ENCODE measurements around the gene ISCU.

DNA sequence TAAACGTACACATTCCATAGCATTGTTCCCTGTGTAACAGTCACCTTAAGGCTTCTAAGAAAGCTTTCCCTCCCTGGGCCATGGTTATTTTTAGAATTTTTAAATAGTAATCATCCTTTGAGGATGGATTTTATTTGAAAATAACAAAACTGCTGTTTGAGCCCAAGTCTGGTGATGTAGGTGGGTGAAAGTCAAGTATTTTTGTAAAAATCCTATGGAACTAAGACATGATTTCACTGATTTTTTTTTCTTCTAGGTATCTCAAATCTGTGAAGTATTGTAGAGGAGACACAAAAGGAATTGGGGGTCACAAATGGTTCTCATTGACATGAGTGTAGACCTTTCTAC lies 1.4 kb downstream of the ISCU start:
- TF ChIP-seq, protein P1, sequence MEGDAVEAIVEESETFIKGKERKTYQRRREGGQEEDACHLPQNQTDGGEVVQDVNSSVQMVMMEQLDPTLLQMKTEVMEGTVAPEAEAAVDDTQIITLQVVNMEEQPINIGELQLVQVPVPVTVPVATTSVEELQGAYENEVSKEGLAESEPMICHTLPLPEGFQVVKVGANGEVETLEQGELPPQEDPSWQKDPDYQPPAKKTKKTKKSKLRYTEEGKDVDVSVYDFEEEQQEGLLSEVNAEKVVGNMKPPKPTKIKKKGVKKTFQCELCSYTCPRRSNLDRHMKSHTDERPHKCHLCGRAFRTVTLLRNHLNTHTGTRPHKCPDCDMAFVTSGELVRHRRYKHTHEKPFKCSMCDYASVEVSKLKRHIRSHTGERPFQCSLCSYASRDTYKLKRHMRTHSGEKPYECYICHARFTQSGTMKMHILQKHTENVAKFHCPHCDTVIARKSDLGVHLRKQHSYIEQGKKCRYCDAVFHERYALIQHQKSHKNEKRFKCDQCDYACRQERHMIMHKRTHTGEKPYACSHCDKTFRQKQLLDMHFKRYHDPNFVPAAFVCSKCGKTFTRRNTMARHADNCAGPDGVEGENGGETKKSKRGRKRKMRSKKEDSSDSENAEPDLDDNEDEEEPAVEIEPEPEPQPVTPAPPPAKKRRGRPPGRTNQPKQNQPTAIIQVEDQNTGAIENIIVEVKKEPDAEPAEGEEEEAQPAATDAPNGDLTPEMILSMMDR (IDR thresholded peaks at IDR 0.05), result no peak
- TF ChIP-seq POLR2A (IDR thresholded peaks at IDR 0.05), result no peak
- no peak for TF ChIP-seq POLR2AphosphoS5 (IDR thresholded peaks at IDR 0.05)
